ENCODE data around the gene PSMA2. TPM values are rescaled to one million over a fixed set of nuclear protein-coding genes. Genes with fewer than 3 reads are reported as not detected.

PSMA2 gene
- total RNA-seq, 4 donors from 2014 or later, result 26.3 to 86.7 (median 48.7) TPM

DNA sequence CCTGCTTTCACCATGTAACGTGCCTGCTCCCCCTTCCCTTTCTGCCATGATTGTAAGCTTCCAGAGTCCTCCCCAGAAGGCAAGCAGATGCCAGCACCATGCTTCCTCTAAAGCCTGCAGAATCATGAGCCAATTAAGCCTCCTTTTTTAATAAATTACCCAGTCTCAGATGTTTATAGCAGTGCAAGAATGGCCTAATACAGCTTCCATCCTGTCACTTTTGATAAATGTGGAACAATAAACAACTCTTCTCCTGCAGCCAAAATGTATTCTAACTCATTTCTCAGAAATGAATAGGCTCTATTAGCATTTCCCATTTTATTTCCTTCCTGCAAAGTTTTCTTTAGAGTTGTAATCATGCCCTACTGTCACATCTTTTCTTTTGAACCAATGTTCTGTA, 63.5 kb downstream of the PSMA2 start:
- Histone ChIP-seq H3K4me1 (no peaks in the 10 kb centered on the region), H3K27ac (no peak overlapping the region), H3K27me3 (no peaks in the 10 kb centered on the region), H3K36me3 (no peaks in the 10 kb centered on the region), H3K9me3 (peaks cover 0 to 10% (median 0%) of the 10 kb centered on the region in 4 donors), H3K4me3 (no peak overlapping the region)
- no peak for DNase-seq (ENCODE audit: low spot score in 2 of 2)
- TF ChIP-seq POLR2A (IDR thresholded peaks at IDR 0.05) (no peak), CTCF (IDR thresholded peaks at IDR 0.05) (no peak), EP300 (IDR thresholded peaks at IDR 0.05) (no peak)
- 83 to 92% methylated on average over 1 of the region's 1 CpG for WGBS, 2 donors

Other genes starting within 250 kb of the PSMA2 start
- 10 to 100 TPM; 12.8 to 28.2 (median 14.6) TPM for gene C7orf25, start 20.1 kb downstream of the PSMA2 start, total RNA-seq
- 10 to 100 TPM; 30.2 to 58.8 (median 34.5) TPM for gene MRPL32, start 202 bp upstream of the PSMA2 start, total RNA-seq
- gene HECW1, start 180.5 kb upstream of the PSMA2 start, total RNA-seq, result 10 to 100 TPM in 1 of 4 donors, 1 to 10 TPM in 3; 3.6 to 10.9 (median 6.5) TPM